Spinal cord (tissue), 10 donors: ENCODE data around the gene FBXL19. TPM values are rescaled to one million over a fixed set of nuclear protein-coding genes. Genes with fewer than 3 reads are reported as not detected.

Source experiments
- DNase-seq, 6 donors: peaks; one replicate each; pipeline versions ENCODE4 v3.0.0 to v3.0.0-alpha.2; 2013 to 2015; ENCODE audit warnings: low spot score in 6 of 6, low read depth in 4 of 6
- H3K27ac ChIP-seq: one replicate; pipeline ENCODE4 v1.5.1; 2013; ENCODE audit warnings: low read depth, low read length, control low read depth
- H3K27me3 ChIP-seq: one replicate; pipeline ENCODE4 v1.6.1; 2013; ENCODE audit warnings: low read length; ENCODE audit not compliant: control insufficient read depth, insufficient read depth
- H3K36me3 ChIP-seq: one replicate; pipeline ENCODE4 v1.6.1; 2013; ENCODE audit warnings: low read length; ENCODE audit not compliant: control insufficient read depth, insufficient read depth
- H3K4me1 ChIP-seq: one replicate; pipeline ENCODE4 v1.6.1; 2013; ENCODE audit warnings: low read length; ENCODE audit not compliant: control insufficient read depth, insufficient read depth
- H3K4me3 ChIP-seq: one replicate; pipeline ENCODE4 v1.5.1; 2013; ENCODE audit warnings: low read depth, low read length, control low read depth
- H3K9me3 ChIP-seq: one replicate; pipeline ENCODE4 v1.6.1; 2013; ENCODE audit warnings: low read length; ENCODE audit not compliant: control insufficient read depth, insufficient read depth
- WGBS: methylation state at CpG from one replicate; pipeline ENCODE4 v1.1.5; 2013; ENCODE audit warnings: missing lambda C conversion rate; ENCODE audit not compliant: insufficient coverage; 5-methylcytosine and 5-hydroxymethylcytosine counted together
- long read RNA-seq, 4 donors: transcript quantifications; one replicate each; lab custom pipeline, GENCODE V29; 2026
- polyA plus RNA-seq, 2 donors: library from polyadenylated mRNA; unstranded; fragments of 120-200 nt; gene quantifications; one replicate each; pipeline ENCODE4 v1.2.1, GENCODE V29; 2013; ENCODE audit not compliant: insufficient read length in 2 of 2
- total RNA-seq, 2 donors: library from RNA; depleted of rRNA in 1 of 2; stranded (reverse); fragments of 120-200 nt in 1 of 2; fragments of >200 nt in 1 of 2; gene quantifications; one replicate each; pipeline versions ENCODE4 v1.2.3 to v1.2.4, GENCODE V29; 2013 to 2014
- donor health status: healthy.

The FBXL19 gene, protein sequence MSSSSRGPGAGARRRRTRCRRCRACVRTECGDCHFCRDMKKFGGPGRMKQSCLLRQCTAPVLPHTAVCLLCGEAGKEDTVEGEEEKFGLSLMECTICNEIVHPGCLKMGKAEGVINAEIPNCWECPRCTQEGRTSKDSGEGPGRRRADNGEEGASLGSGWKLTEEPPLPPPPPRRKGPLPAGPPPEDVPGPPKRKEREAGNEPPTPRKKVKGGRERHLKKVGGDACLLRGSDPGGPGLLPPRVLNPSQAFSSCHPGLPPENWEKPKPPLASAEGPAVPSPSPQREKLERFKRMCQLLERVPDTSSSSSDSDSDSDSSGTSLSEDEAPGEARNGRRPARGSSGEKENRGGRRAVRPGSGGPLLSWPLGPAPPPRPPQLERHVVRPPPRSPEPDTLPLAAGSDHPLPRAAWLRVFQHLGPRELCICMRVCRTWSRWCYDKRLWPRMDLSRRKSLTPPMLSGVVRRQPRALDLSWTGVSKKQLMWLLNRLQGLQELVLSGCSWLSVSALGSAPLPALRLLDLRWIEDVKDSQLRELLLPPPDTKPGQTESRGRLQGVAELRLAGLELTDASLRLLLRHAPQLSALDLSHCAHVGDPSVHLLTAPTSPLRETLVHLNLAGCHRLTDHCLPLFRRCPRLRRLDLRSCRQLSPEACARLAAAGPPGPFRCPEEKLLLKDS
- total RNA-seq (10 to 100 TPM; 15.8 to 23.9 TPM), polyA plus RNA-seq (10 to 100 TPM; 86.4 to 90.1 TPM)
- long read RNA-seq, donor 1: 0 reads
- long read RNA-seq, donor 2: 0 reads
- long read RNA-seq, donor 3: 0 reads
- long read RNA-seq, donor 4: 0 reads

DNA sequence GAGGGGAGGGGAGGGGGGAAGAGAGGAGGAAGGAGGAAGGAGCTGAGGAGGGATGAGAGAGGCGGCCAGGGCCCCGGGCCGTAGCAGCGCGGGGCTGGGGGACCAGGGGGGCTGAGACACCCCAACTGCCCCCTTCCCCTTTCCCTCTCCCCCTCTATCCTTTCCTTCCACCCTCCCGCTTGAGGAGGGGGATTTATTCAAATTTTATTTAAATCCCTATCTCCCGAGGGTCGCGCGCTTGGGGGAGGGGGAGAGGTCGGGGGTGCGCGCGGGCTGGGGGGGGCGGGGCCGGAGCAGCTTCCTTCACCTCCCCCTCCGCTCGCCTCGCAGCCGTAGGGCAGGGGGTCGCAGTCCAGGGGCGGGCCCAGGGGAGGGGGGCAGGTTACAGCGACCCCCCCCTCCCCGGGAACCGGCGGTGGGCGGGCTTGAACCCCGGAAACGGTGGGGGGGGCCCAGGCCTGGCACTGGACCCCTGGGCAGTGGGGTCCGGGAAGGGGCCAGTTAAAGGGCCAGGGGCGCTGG, at the start of gene FBXL19:
Gene FBXL19, plus strand, starts transcription at position 19 of the 522 bp plus-strand sequence. CDS start 2,183 bp downstream, outside the sequence.
- no peak for DNase-seq
- H3K4me3 ChIP-seq: peak within 1 kb of the TSS; percentile 83
- peaks cover 45% of the 10 kb centered on the region for H3K4me1 ChIP-seq
- 0% methylated on average over 10 of the region's 31 CpGs for WGBS
- H3K27me3 ChIP-seq: no peaks in the 10 kb centered on the region
- H3K36me3 ChIP-seq: peaks cover 34% of the 10 kb centered on the region
- no peaks in the 10 kb centered on the region for H3K9me3 ChIP-seq
- H3K27ac ChIP-seq: peak within 1 kb of the TSS; percentile 99

DNA sequence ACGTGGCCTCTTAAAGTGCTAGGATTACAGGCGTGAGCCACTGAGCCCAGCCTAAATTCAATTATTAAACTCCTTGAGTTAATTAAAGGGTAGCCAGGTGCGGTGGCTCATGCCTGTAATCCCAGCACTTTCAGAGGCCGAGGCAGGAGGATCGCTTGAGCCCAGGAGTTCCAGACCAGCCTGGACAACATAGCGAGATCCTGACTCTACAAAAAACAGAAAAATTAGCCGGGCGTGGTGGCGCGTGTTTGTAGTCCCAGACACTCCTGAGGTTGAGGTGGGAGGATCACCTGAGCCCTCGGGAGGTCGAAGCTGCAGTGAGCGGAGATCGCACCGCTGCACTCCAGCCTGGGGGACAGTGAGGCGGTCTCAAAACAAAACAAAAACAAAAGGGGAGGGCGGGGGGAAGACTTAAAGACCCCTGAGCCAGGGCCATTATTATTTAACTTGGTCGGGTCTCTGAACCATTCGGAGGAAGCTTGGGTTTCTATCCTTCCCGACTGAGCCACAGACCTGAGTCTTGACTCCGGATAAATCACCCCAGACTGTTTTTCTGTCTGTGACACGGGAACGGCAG, 49.0 kb upstream of the FBXL19 start:
- peaks cover 23% of the 10 kb centered on the region for H3K4me1 ChIP-seq
- peaks cover 30% of the 10 kb centered on the region for H3K36me3 ChIP-seq
- peak overlapping the region; percentile 80 for H3K4me3 ChIP-seq
- WGBS: 19% methylated on average over 23 of the region's 23 CpGs
- DNase-seq: no peak
- H3K27ac ChIP-seq: peak overlapping the region; percentile 90
- H3K27me3 ChIP-seq: no peaks in the 10 kb centered on the region
- no peaks in the 10 kb centered on the region for H3K9me3 ChIP-seq

DNA sequence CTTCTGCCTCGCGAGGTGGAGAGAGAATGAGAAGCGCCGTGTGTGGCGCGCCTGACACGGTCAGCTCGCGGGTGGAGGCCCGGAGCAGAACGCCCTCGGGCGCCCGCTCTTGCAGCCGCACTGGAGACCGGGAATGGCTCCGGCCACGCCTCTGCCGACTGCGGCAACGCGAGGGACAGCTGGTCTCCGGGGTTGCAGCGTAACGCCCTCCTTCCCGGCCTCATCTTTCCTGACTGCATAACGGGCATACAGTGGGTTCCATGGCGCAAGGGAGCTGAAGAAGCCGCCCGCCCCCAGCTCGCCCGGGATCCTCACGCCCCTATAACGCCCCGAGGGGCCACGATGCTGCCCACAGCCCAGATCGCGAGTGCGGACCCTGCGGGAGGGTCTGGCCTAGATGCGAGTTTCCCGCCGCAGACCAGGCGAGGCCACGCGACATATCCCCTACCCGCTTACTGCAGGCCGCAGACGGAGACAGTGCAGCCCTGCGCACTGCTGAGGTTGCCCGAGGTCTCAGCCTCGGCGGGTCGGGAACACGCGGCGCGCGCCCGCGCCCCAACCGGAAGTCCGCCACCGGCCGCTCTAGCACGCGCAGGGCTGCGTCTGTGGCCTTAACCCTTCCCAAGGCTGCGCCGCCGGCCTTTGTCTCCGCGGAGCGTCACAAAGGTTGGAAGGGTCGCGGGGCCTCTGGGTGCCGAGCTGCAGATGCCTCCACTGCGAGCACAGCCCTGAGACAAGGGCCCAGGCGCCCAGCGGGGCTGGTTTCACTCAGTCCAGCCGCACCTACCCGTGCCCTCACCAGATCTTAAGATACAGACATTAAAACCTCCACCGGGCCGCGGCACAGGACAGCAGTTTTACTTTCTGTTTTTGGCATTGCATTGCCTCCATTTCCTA, 48.3 kb upstream of the FBXL19 start:
- Histone ChIP-seq H3K4me1 (peaks cover 23% of the 10 kb centered on the region), H3K27me3 (no peaks in the 10 kb centered on the region), H3K36me3 (peaks cover 34% of the 10 kb centered on the region), H3K27ac (peak overlapping the region; percentile 90), H3K9me3 (no peaks in the 10 kb centered on the region), H3K4me3 (peak overlapping the region; percentile 80)
- under 1% methylated on average over 82 of the region's 85 CpGs for WGBS
- DNase-seq: peak; percentile 83 to 98 (median 88)

DNA sequence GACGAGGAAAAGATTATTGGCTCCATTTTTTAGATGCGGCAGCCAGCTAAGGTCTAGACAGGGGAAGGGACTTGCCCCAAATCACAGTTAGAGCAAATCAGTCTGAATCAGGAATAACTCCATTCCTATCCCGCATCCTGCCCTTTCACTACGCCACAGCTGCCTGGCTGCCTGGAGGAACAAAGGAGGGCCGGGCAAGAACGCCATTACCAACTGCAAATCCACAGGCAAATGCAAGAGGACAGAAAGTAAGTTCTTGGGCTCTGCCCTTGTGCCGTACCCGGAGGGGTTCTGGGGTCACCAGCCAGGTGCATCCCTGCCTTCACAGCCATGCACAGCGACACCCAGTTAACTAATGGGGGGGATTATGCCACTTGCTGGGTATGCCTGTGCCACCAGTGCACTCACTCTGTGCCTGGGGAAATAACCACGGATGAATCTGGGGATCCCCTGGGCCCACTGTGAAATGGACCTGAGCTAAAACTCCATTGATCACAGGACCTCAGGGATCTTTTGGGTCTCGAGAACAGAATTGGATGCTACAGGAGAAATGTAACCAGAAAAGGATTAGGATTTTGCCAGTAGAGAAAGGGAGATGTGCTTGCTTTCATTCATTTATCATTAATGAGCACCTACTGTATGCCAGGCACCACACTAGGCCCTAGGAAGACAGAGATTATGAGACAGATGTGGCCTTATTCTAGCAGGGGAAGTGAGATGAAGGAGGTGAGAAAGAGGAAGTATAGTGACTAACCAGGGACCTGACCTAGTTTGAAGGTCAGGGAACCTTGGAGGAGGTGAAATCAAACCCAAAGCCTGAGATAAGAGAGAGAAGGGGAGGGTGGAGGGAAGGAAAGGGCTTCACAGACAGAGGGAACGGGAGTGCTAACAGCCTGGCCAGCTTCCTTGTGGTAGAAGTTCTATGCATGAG, 47.2 kb upstream of the FBXL19 start:
- H3K27ac ChIP-seq: peak overlapping the region; percentile 90
- DNase-seq: peak in 1 of 6 donors; percentile 85
- WGBS: 7% methylated on average over 9 of the region's 12 CpGs

DNA sequence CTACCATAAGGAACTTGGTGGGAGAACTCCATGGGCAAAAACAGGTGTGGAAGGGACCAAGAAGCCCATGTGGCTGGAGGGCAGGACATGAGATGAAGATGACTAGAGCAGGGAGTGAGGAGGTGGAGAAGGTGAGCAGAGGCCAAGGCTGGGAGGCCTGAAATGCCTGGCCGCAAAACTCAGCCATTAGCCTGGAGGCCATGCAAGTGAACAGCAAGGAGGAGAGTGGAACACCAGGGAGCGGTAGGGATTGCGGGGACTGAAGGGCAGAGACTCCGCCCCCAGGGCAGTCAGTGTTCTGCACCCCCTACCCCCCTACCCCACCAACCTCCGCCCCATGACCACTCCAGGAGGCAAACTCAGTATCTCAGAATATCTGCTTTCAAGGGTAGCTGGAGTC, 46.5 kb upstream of the FBXL19 start:
- H3K4me1 ChIP-seq: peaks cover 23% of the 10 kb centered on the region
- H3K36me3 ChIP-seq: peaks cover 41% of the 10 kb centered on the region
- H3K4me3 ChIP-seq: peak overlapping the region; percentile 80
- H3K27ac ChIP-seq: peak overlapping the region; percentile 90
- WGBS: 50% methylated on average over 1 of the region's 5 CpGs
- no peaks in the 10 kb centered on the region for H3K27me3 ChIP-seq
- no peak for DNase-seq
- no peaks in the 10 kb centered on the region for H3K9me3 ChIP-seq

More for the DNA sequence above, 47.2 kb upstream of the FBXL19 start:
- Histone ChIP-seq H3K36me3 (peaks cover 36% of the 10 kb centered on the region), H3K9me3 (no peaks in the 10 kb centered on the region), H3K4me1 (peaks cover 23% of the 10 kb centered on the region), H3K27me3 (no peaks in the 10 kb centered on the region), H3K4me3 (peak overlapping the region; percentile 80)

DNA sequence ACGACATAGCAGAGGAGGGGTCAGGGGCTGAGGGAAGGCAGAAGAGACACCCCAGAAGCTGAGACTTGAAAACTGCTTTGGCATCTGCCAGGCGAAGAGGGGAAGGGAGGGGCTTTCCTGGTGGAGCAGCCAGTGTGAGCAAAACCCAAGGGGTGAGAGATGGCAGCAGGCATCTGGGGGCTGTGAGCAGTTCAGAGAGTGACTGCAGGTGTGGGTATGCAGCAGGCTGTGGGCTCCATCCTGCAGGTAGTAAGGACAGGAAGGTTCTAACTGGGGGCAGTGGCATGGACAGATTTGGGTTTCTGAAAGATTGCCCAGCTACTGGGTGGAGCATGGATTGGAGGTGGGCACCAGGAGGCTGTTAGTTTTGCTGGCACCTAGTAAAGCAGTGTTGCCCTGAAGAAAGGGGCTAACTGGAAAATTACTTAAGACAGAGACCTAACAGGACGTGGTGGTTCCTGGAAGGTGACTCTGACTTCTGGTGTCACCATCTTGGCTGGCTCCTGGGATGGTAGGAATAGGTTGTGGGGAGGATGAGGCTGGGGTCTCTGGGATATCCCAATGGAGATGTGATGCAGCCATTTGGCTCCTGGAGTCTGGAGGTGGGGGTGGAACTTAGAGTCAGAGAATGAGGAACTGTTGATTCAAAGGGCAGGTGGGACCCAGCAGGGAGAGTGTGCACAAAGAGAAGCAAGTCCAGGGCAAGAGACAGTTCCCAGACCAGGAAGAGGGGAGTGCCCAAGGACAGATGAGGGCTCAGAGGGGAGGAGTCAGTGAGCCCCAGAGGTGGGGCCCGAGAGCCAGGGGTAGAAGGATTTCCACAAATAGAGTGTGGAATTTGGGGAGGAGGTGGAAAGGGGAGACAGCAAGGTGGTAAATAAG, 40.7 kb upstream of the FBXL19 start:
- DNase-seq: no peak
- 80% methylated on average over 4 of the region's 4 CpGs for WGBS
- Histone ChIP-seq H3K9me3 (no peaks in the 10 kb centered on the region), H3K27ac (no peak overlapping the region), H3K27me3 (no peaks in the 10 kb centered on the region), H3K4me1 (no peaks in the 10 kb centered on the region), H3K4me3 (no peak overlapping the region), H3K36me3 (peaks cover 72% of the 10 kb centered on the region)

DNA sequence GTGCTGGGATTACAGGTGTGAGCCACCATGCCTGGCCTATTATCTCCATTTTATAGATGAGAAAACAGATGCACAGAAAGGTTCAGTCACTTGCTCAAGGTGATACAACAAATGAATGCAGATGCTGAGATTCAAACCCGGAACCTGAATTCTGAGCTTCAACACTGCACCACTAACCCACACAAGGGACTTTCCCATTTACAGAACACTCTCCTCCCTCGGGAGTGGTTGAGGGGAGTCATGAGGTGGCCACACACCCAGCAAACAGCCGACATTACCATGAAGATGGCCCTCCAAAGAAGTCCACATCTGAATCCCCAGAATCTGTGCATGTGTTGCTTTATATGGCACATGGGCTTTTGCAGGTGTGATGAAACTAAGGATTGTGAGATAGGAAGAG, 38.6 kb upstream of the FBXL19 start:
- Histone ChIP-seq H3K27ac (no peak overlapping the region), H3K4me1 (no peaks in the 10 kb centered on the region), H3K9me3 (no peaks in the 10 kb centered on the region), H3K27me3 (no peaks in the 10 kb centered on the region), H3K36me3 (peaks cover 81% of the 10 kb centered on the region), H3K4me3 (no peak overlapping the region)
- no peak for DNase-seq
- WGBS: no CpG with 5 or more reads among the region's 3 CpGs
